ENCODE results near the gene TFF1.

Gene TFF1

GRCh38 chr21:42397746-42398394 is 31.5 kb upstream of the TFF1 start:
- Histone ChIP-seq H3K4me3 (replicated peaks; ENCODE audit: low read depth, low read length) (no peak overlapping the region), H3K27me3 (replicated peaks; ENCODE audit: control insufficient read depth, insufficient read depth, low read length) (no peaks in the 10 kb centered on the region), H3K36me3 (ENCODE audit: control insufficient read depth, insufficient read depth, low read length) (no peaks in the 10 kb centered on the region)
- DNase-seq (ENCODE audit: extremely low read depth, insufficient read length), result no peak
- TF ChIP-seq, protein P1, sequence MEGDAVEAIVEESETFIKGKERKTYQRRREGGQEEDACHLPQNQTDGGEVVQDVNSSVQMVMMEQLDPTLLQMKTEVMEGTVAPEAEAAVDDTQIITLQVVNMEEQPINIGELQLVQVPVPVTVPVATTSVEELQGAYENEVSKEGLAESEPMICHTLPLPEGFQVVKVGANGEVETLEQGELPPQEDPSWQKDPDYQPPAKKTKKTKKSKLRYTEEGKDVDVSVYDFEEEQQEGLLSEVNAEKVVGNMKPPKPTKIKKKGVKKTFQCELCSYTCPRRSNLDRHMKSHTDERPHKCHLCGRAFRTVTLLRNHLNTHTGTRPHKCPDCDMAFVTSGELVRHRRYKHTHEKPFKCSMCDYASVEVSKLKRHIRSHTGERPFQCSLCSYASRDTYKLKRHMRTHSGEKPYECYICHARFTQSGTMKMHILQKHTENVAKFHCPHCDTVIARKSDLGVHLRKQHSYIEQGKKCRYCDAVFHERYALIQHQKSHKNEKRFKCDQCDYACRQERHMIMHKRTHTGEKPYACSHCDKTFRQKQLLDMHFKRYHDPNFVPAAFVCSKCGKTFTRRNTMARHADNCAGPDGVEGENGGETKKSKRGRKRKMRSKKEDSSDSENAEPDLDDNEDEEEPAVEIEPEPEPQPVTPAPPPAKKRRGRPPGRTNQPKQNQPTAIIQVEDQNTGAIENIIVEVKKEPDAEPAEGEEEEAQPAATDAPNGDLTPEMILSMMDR (IDR thresholded peaks at IDR 0.05; ENCODE audit: insufficient read depth, low read length, poor library complexity, severe bottlenecking), result no peak

GRCh38 chr21:42396799-42397745 is 30.7 kb upstream of the TFF1 start:
- TF ChIP-seq, protein P1 (IDR thresholded peaks at IDR 0.05; ENCODE audit: insufficient read depth, low read length, poor library complexity, severe bottlenecking), result no peak
- DNase-seq (ENCODE audit: extremely low read depth, insufficient read length), result no peak
- no peaks in the 10 kb centered on the region for H3K27me3 ChIP-seq (replicated peaks; ENCODE audit: control insufficient read depth, insufficient read depth, low read length)
- no peak overlapping the region for H3K4me3 ChIP-seq (replicated peaks; ENCODE audit: low read depth, low read length)
- no peaks in the 10 kb centered on the region for H3K36me3 ChIP-seq (ENCODE audit: control insufficient read depth, insufficient read depth, low read length)

GRCh38 chr21:42395905-42396651 is 29.7 kb upstream of the TFF1 start, which contains the start of gene TMPRSS3:
TSS of gene TMPRSS3 (minus strand) at chr21:42396052. CDS start at chr21:42395417, 635 bp downstream.
- TF ChIP-seq, protein P1 (IDR thresholded peaks at IDR 0.05; ENCODE audit: insufficient read depth, low read length, poor library complexity, severe bottlenecking), result no peak
- Histone ChIP-seq H3K27me3 (replicated peaks; ENCODE audit: control insufficient read depth, insufficient read depth, low read length) (no peaks in the 10 kb centered on the region), H3K36me3 (ENCODE audit: control insufficient read depth, insufficient read depth, low read length) (no peaks in the 10 kb centered on the region), H3K4me3 (replicated peaks; ENCODE audit: low read depth, low read length) (no peak within 1 kb of the TSS)
- DNase-seq (ENCODE audit: extremely low read depth, insufficient read length), result no peak

- Histone ChIP-seq H3K36me3 (ENCODE audit: control insufficient read depth, insufficient read depth, low read length) (no peaks in the 10 kb centered on the region), H3K4me3 (replicated peaks; ENCODE audit: low read depth, low read length) (no peak overlapping the region), H3K27me3 (replicated peaks; ENCODE audit: control insufficient read depth, insufficient read depth, low read length) (no peaks in the 10 kb centered on the region)
- DNase-seq (ENCODE audit: extremely low read depth, insufficient read length), result no peak
- TF ChIP-seq, protein P1 (IDR thresholded peaks at IDR 0.05; ENCODE audit: insufficient read depth, low read length, poor library complexity, severe bottlenecking), result no peak
These were observed 29.0 kb upstream of the TFF1 start for GRCh38 chr21:42395302-42395701.

GRCh38 chr21:42393443-42393950 is 27.2 kb upstream of the TFF1 start:
- DNase-seq (ENCODE audit: extremely low read depth, insufficient read length), result no peak
- Histone ChIP-seq H3K4me3 (replicated peaks; ENCODE audit: low read depth, low read length) (no peak overlapping the region), H3K36me3 (ENCODE audit: control insufficient read depth, insufficient read depth, low read length) (no peaks in the 10 kb centered on the region), H3K27me3 (replicated peaks; ENCODE audit: control insufficient read depth, insufficient read depth, low read length) (no peaks in the 10 kb centered on the region)
- TF ChIP-seq, protein P1 (IDR thresholded peaks at IDR 0.05; ENCODE audit: insufficient read depth, low read length, poor library complexity, severe bottlenecking), result no peak

All from GM06990 (cell line).